Hindlimb muscle (tissue), 1 donor: ENCODE measurements around the gene GPRASP2. TPM values are rescaled to one million over a fixed set of nuclear protein-coding genes. Genes with fewer than 3 reads are reported as not detected.
"Not testable (repeated sequence)": the region's sequence is repeated elsewhere in the genome, so short reads cannot be mapped to it uniquely, and the experiment has no call there.

Experiments used
- DNase-seq: peaks from one replicate; pipeline ENCODE4 v3.0.0-alpha.2; 2013
- polyA plus RNA-seq: library from polyadenylated mRNA; unstranded; fragments of 120-200 nt; gene quantifications from one replicate; pipeline ENCODE4 v1.2.1, GENCODE V29; 2013; ENCODE audit not compliant: insufficient read length

GPRASP2 gene
- polyA plus RNA-seq = 16.6 TPM

- DNase-seq = peak; percentile 74
These were observed at the start of gene GPRASP2 for GRCh38 chrX:102712216-102712966. GPRASP2 (plus strand) TSS chrX:102712448; CDS start chrX:102714870, 2,422 bp downstream.

- DNase-seq = not testable (repeated sequence)
These were observed 48.4 kb upstream of the GPRASP2 start for GRCh38 chrX:102663820-102664219.

GRCh38 chrX:102667034-102667433, 45.2 kb upstream of the GPRASP2 start:
- not testable (repeated sequence) for DNase-seq

- DNase-seq = no peak
These were observed 42.7 kb upstream of the GPRASP2 start for GRCh38 chrX:102669526-102669925.

- no peak for DNase-seq
These were observed 39.4 kb upstream of the GPRASP2 start for GRCh38 chrX:102672856-102673255.

- DNase-seq = not testable (repeated sequence)
These were observed 34.8 kb upstream of the GPRASP2 start for GRCh38 chrX:102677479-102677878.

- DNase-seq = no peak
These were observed 27.3 kb upstream of the GPRASP2 start for GRCh38 chrX:102684772-102685520.

- no peak for DNase-seq
These were observed 17.5 kb upstream of the GPRASP2 start for GRCh38 chrX:102694749-102695148.

- no peak for DNase-seq
These were observed 15.9 kb upstream of the GPRASP2 start for GRCh38 chrX:102696306-102696705.

GRCh38 chrX:102697494-102697893, 14.8 kb upstream of the GPRASP2 start:
- DNase-seq = peak; percentile 55

- no peak for DNase-seq
These were observed 3.3 kb upstream of the GPRASP2 start for GRCh38 chrX:102708900-102709299.

GRCh38 chrX:102711872-102712215, 404 bp upstream of the GPRASP2 start:
- DNase-seq = no peak

GRCh38 chrX:102712981-102713625, 855 bp downstream of the GPRASP2 start:
- peak; percentile 70 for DNase-seq

- DNase-seq = no peak
These were observed 2.7 kb downstream of the GPRASP2 start for GRCh38 chrX:102714994-102715393.

GRCh38 chrX:102715967-102716366, 3.7 kb downstream of the GPRASP2 start:
- DNase-seq = no peak

- DNase-seq = peak; percentile 78
These were observed 8.3 kb downstream of the GPRASP2 start, which contains the start of gene GPRASP3 for GRCh38 chrX:102720237-102721168. GPRASP3 (plus strand) TSS chrX:102720743; CDS start chrX:102748996, 28,253 bp downstream.

- not testable (repeated sequence) for DNase-seq
These were observed 8.9 kb downstream of the GPRASP2 start for GRCh38 chrX:102721169-102721506.

- DNase-seq = no peak
These were observed 11.2 kb downstream of the GPRASP2 start for GRCh38 chrX:102723456-102723855.

- no peak for DNase-seq
These were observed 15.5 kb downstream of the GPRASP2 start for GRCh38 chrX:102727761-102728160.

- no peak for DNase-seq
These were observed 16.4 kb downstream of the GPRASP2 start for GRCh38 chrX:102728646-102729045.

- DNase-seq = no peak
These were observed 27.4 kb downstream of the GPRASP2 start for GRCh38 chrX:102739657-102740056.

- no peak for DNase-seq
These were observed 32.1 kb downstream of the GPRASP2 start for GRCh38 chrX:102744307-102744706.
